Inferior parietal cortex (tissue), 1 donor: ENCODE measurements around the gene ATP8A2.

Experiments
- DNase-seq: peaks from one replicate; pipeline ENCODE4 v3.0.0-alpha.2; 2016; ENCODE audit errors: extremely low spot score

The ATP8A2 gene

GRCh38 chr13:25384758-25385410 is 13.1 kb downstream of the ATP8A2 start:
- no peak for DNase-seq

- DNase-seq, result no peak
Measured at GRCh38 chr13:25391932-25392331, 20.2 kb downstream of the ATP8A2 start.

GRCh38 chr13:25394402-25395060 is 22.8 kb downstream of the ATP8A2 start:
- no peak for DNase-seq

- no peak for DNase-seq
Measured at GRCh38 chr13:25397763-25398162, 26.0 kb downstream of the ATP8A2 start.

GRCh38 chr13:25400925-25401324 is 29.2 kb downstream of the ATP8A2 start:
- DNase-seq, result no peak

GRCh38 chr13:25401958-25402357 is 30.2 kb downstream of the ATP8A2 start:
- DNase-seq, result no peak

- no peak for DNase-seq
Measured at GRCh38 chr13:25406377-25406776, 34.6 kb downstream of the ATP8A2 start.

- DNase-seq, result no peak
Measured at GRCh38 chr13:25409938-25410337, 38.2 kb downstream of the ATP8A2 start.

GRCh38 chr13:25415241-25415640 is 43.5 kb downstream of the ATP8A2 start:
- no peak for DNase-seq

- DNase-seq, result no peak
Measured at GRCh38 chr13:25417535-25417934, 45.8 kb downstream of the ATP8A2 start.

GRCh38 chr13:25420161-25420560 is 48.4 kb downstream of the ATP8A2 start:
- DNase-seq, result no peak

GRCh38 chr13:25421612-25422011 is 49.8 kb downstream of the ATP8A2 start:
- no peak for DNase-seq

- no peak for DNase-seq
Measured at GRCh38 chr13:25422153-25422552, 50.4 kb downstream of the ATP8A2 start.

GRCh38 chr13:25423831-25424230 is 52.1 kb downstream of the ATP8A2 start:
- no peak for DNase-seq

GRCh38 chr13:25429466-25429865 is 57.7 kb downstream of the ATP8A2 start:
- no peak for DNase-seq

GRCh38 chr13:25432691-25433090 is 60.9 kb downstream of the ATP8A2 start:
- no peak for DNase-seq

GRCh38 chr13:25440061-25440460 is 68.3 kb downstream of the ATP8A2 start:
- no peak for DNase-seq

- no peak for DNase-seq
Measured at GRCh38 chr13:25446261-25446660, 74.5 kb downstream of the ATP8A2 start.

GRCh38 chr13:25447396-25447795 is 75.6 kb downstream of the ATP8A2 start:
- DNase-seq, result no peak

- DNase-seq, result no peak
Measured at GRCh38 chr13:25453850-25454365, 82.1 kb downstream of the ATP8A2 start.

- DNase-seq, result no peak
Measured at GRCh38 chr13:25455146-25455545, 83.4 kb downstream of the ATP8A2 start.

GRCh38 chr13:25457566-25457965 is 85.8 kb downstream of the ATP8A2 start:
- no peak for DNase-seq
